Endothelial cell of umbilical vein (primary cell): ENCODE data around the gene THBS4. TPM values are rescaled to one million over a fixed set of nuclear protein-coding genes. Genes with fewer than 3 reads are reported as not detected.

ENCODE experiments used
- BruUV-seq: library from RNA; stranded (reverse); fragments of 400-500 nt; replicated peaks from 2 replicates; lab custom pipeline; 2021; lab: Mats Ljungman, UMichigan
- CTCF ChIA-PET: fragments of 300-600, 350-600 bp; sonication (Branson Sonifier 250); formaldehyde crosslinking; loops from one replicate; lab custom pipeline; 2021; ENCODE audit warnings: antibody characterized with exemption, inconsistent platforms; lab: Charles Lee
- POLR2A ChIA-PET: fragments of 300-600, 350-600 bp; sonication (Branson Sonifier 250); formaldehyde crosslinking; loops from one replicate; lab custom pipeline; 2021; ENCODE audit warnings: antibody characterized with exemption, inconsistent platforms; lab: Charles Lee
- DNase-seq: peaks from one replicate; pipeline ENCODE4 v3.0.0-alpha.2; 2011; ENCODE audit warnings: low read depth, low spot score
- FAIRE-seq: peaks from 2 replicates; lab custom pipeline; 2011; peaks lifted over from hg19 to GRCh38; lab: Jason Lieb, UNC
- H2AFZ ChIP-seq: 2 replicates; pipeline ENCODE4 v1.6.0; 2012; ENCODE audit warnings: low read depth, low read length, control low read depth, inconsistent platforms
- H3K27ac ChIP-seq: 2 replicates; pipeline ENCODE4 v1.5.1; 2011; ENCODE audit warnings: low read depth, mild to moderate bottlenecking, control low read depth, low read length, moderate library complexity; ENCODE audit not compliant: insufficient read depth
- H3K27me3 ChIP-seq, 2 experiments: 2 replicates each; pipeline versions ENCODE4 v1.6.0 to v1.6.1; 2011; ENCODE audit warnings: low read length in 2 of 2, mixed read lengths in 1 of 2; ENCODE audit not compliant: control insufficient read depth in 2 of 2, insufficient read depth in 2 of 2
- H3K36me3 ChIP-seq, 2 experiments: 2 replicates in 1 of 2; 3 replicates in 1 of 2; pipeline ENCODE4 v1.5.1; 2011; ENCODE audit warnings: low read length in 2 of 2, mild to moderate bottlenecking in 1 of 2, moderate library complexity in 1 of 2; ENCODE audit not compliant: control insufficient read depth in 2 of 2, insufficient read depth in 2 of 2; ENCODE audit errors: extremely low read depth in 1 of 2
- H3K4me1 ChIP-seq: 3 replicates; pipeline ENCODE4 v1.5.1; 2011; ENCODE audit warnings: mild to moderate bottlenecking, low read length; ENCODE audit not compliant: control insufficient read depth, insufficient read depth; ENCODE audit errors: extremely low read depth
- H3K4me2 ChIP-seq: 2 replicates; pipeline ENCODE4 v1.6.1; 2011; ENCODE audit warnings: low read length, control low read depth, mixed read lengths; ENCODE audit not compliant: insufficient read depth
- H3K4me3 ChIP-seq, 3 experiments: fragments of 200-600 bp in 1 of 3; sonication (generic), shearing (Covaris generic) in 1 of 3; replicated peaks in 1 of 3; 2 replicates each; pipeline ENCODE4 v1.5.1; 2011 to 2016; ENCODE audit warnings: control low read depth in 3 of 3, low read length in 3 of 3, mild to moderate bottlenecking in 2 of 3, inconsistent platforms in 1 of 3, low read depth in 1 of 3, moderate library complexity in 1 of 3; ENCODE audit not compliant: insufficient read depth in 1 of 3
- H3K79me2 ChIP-seq: 2 replicates; pipeline ENCODE4 v1.6.0; 2012; ENCODE audit warnings: low read length, inconsistent platforms; ENCODE audit not compliant: control insufficient read depth, insufficient read depth
- H3K9ac ChIP-seq: replicated peaks from 2 replicates; pipeline ENCODE3; 2011; ENCODE audit warnings: low read length, control low read depth; ENCODE audit not compliant: insufficient read depth; ENCODE audit errors: extremely low read depth
- H3K9me1 ChIP-seq: replicated peaks from 3 replicates; pipeline ENCODE4 v1.6.0; 2011; ENCODE audit warnings: mild to moderate bottlenecking, low read length; ENCODE audit not compliant: control insufficient read depth, insufficient read depth; ENCODE audit errors: extremely low read depth
- H3K9me3 ChIP-seq: replicated peaks from 2 replicates; pipeline ENCODE4 v1.5.1; 2012; ENCODE audit warnings: low read length, inconsistent platforms; ENCODE audit not compliant: control insufficient read depth, insufficient read depth
- H4K20me1 ChIP-seq: replicated peaks from 2 replicates; pipeline ENCODE3; 2011; ENCODE audit warnings: mild to moderate bottlenecking, low read length; ENCODE audit not compliant: control insufficient read depth, insufficient read depth; ENCODE audit errors: extremely low read depth
- CTCF ChIP-seq, 2 donors: IDR thresholded peaks; 1 replicate in 1 of 2; 2 replicates in 1 of 2; pipeline ENCODE4 v1.5.1; 2011; ENCODE audit warnings: low read length in 2 of 2, mild to moderate bottlenecking in 2 of 2, moderate library complexity in 2 of 2, control low read depth in 1 of 2, inconsistent platforms in 1 of 2, low read depth in 1 of 2; ENCODE audit not compliant: insufficient read depth in 1 of 2; ENCODE audit errors: extremely low read depth in 1 of 2
- EZH2 ChIP-seq: IDR thresholded peaks from 2 replicates; pipeline ENCODE4 v1.6.1; 2012; ENCODE audit warnings: borderline replicate concordance, low read depth, mild to moderate bottlenecking, moderate library complexity, low read length, inconsistent platforms; ENCODE audit not compliant: severe bottlenecking
- FOS ChIP-seq: IDR thresholded peaks from 2 replicates; pipeline ENCODE4 v1.6.1; 2011; ENCODE audit warnings: mild to moderate bottlenecking, low read length, moderate library complexity, borderline replicate concordance; ENCODE audit not compliant: insufficient read depth
- GATA2 ChIP-seq: IDR thresholded peaks from 2 replicates; pipeline ENCODE4 v1.7.0; 2011; ENCODE audit warnings: low read depth, mild to moderate bottlenecking, moderate library complexity, mixed read lengths, low read length; ENCODE audit not compliant: insufficient read length, insufficient read depth
- JUN ChIP-seq: IDR thresholded peaks from 2 replicates; pipeline ENCODE4 v1.6.1; 2011; ENCODE audit warnings: borderline replicate concordance, low read depth; ENCODE audit not compliant: insufficient read length, insufficient read depth
- MAX ChIP-seq: IDR thresholded peaks from 2 replicates; pipeline ENCODE4 v1.6.1; 2011; ENCODE audit not compliant: insufficient read depth, insufficient read length
- MYC ChIP-seq: IDR thresholded peaks from one replicate; pipeline ENCODE4 v1.6.1; 2011; ENCODE audit warnings: mild to moderate bottlenecking, low read depth, low read length
- POLR2A ChIP-seq: IDR thresholded peaks from 2 replicates; pipeline ENCODE4 v1.6.1; 2012; ENCODE audit warnings: low read depth, mild to moderate bottlenecking, control low read depth, low read length
- POLR2AphosphoS5 ChIP-seq: IDR thresholded peaks from 2 replicates; pipeline ENCODE4 v1.6.1; 2012; ENCODE audit warnings: low read depth, mild to moderate bottlenecking, control low read depth, low read length, moderate library complexity; ENCODE audit not compliant: insufficient read depth
- dilution Hi-C: fragments of 300-500 bp; cut with MboI; formaldehyde crosslinking; loops from one replicate; pipeline ENCODE4 v1.15.0; 2019; ENCODE audit warnings: low sequenced_read_pairs; ENCODE audit not compliant: extremely low pct_ligation_motif_present
- intact Hi-C: fragments of 100-400 bp; cut with micrococcal nuclease; formaldehyde crosslinking; loops from one replicate; pipeline ENCODE4 v1.10.0; 2022
- polyA plus RNA-seq, 4 experiments: library from polyadenylated mRNA; depleted of rRNA in 3 of 4; stranded (reverse) in 3 of 4; unstranded in 1 of 4; fragments of >200 nt; gene quantifications; 2 replicates each; pipeline versions ENCODE4 v1.2.1 to v1.2.3, GENCODE V29; 2011 to 2012; ENCODE audit warnings: missing spikeins in 1 of 4
- total RNA-seq: library from RNA; stranded (reverse); gene quantifications from 2 replicates; pipeline ENCODE4 v1.2.3, GENCODE V29; 2021

THBS4 gene
- total and polyA plus RNA-seq, 2 donors (not counting 3 experiments of a cell fraction or from before 2014, with no cell fraction given), result not detected

GRCh38 chr5:80026841-80027240, 8.3 kb upstream of the THBS4 start:
- FAIRE-seq (no peak), DNase-seq (no peak)
- Histone ChIP-seq H3K4me1 (no peaks in the 10 kb centered on the region), H4K20me1 (no peaks in the 10 kb centered on the region), H3K9me1 (no peaks in the 10 kb centered on the region), H3K4me2 (no peak overlapping the region), H3K9ac (no peak overlapping the region), H3K4me3 (no peak overlapping the region), H3K9me3 (no peaks in the 10 kb centered on the region), H3K36me3 (no peaks in the 10 kb centered on the region), H3K79me2 (no peaks in the 10 kb centered on the region), H3K27me3 (peaks cover 6 to 7% of the 10 kb centered on the region in 2 experiments), H2AFZ (no peak overlapping the region), H3K27ac (no peak overlapping the region)
- POLR2A ChIA-PET, result no interaction called here
- TF ChIP-seq EZH2 (no peak), CTCF (IDR thresholded peaks at IDR 0.05; ENCODE audit: extremely low read depth in 1 of 2, insufficient read depth in 1 of 2, low read depth in 1 of 2, low read length in 2 of 2) (no peak), MAX (no peak), POLR2AphosphoS5 (no peak), POLR2A (no peak), FOS (no peak), GATA2 (no peak), MYC (no peak), JUN (no peak)
- BruUV-seq, result no TSS peak
- CTCF ChIA-PET, result no interaction called here
- dilution Hi-C loops (no loop called here), intact Hi-C loops (no loop called here)
